SJSA1 (cell line): ENCODE data around the gene KIF5A. TPM values are rescaled to one million over a fixed set of nuclear protein-coding genes. Genes with fewer than 3 reads are reported as not detected.
"Not testable (repeated sequence)": the region's sequence is repeated elsewhere in the genome, so short reads cannot be mapped to it uniquely, and the experiment has no call there.

Source experiments
- DNase-seq, 2 experiments: peaks; one replicate each; pipeline ENCODE4 v3.0.0-alpha.2; 2015 to 2020; ENCODE audit warnings: low spot score in 2 of 2, low read depth in 1 of 2
- H3K27ac ChIP-seq: fragments of 250-450 bp; sonication (Bioruptor Pico); 2 replicates; pipeline ENCODE4 v1.5.1; 2020; ENCODE audit warnings: mild to moderate bottlenecking, moderate library complexity
- H3K27me3 ChIP-seq: fragments of 250-450 bp; sonication (Bioruptor Pico); replicated peaks from 2 replicates; pipeline ENCODE4 v1.5.1; 2020; ENCODE audit warnings: mild to moderate bottlenecking, moderate library complexity
- H3K36me3 ChIP-seq: fragments of 250-450 bp; sonication (Bioruptor Pico); 2 replicates; pipeline ENCODE4 v1.5.1; 2020; ENCODE audit warnings: mild to moderate bottlenecking
- H3K4me1 ChIP-seq: fragments of 250-450 bp; sonication (Bioruptor Pico); replicated peaks from 2 replicates; pipeline ENCODE4 v1.6.1; 2021; ENCODE audit warnings: mild to moderate bottlenecking
- H3K4me3 ChIP-seq: fragments of 250-450 bp; sonication (Bioruptor Pico); 2 replicates; pipeline ENCODE4 v1.5.1; 2020; ENCODE audit warnings: mild to moderate bottlenecking
- H3K9me3 ChIP-seq: fragments of 250-450 bp; sonication (Bioruptor Pico); replicated peaks from 2 replicates; pipeline ENCODE4 v1.5.1; 2020; ENCODE audit warnings: mild to moderate bottlenecking
- total RNA-seq: library from RNA; depleted of rRNA; stranded (reverse); fragments of >200 nt; shearing (Covaris generic); gene quantifications from 2 replicates; pipeline ENCODE4 v1.2.3, GENCODE V29; 2014

The KIF5A gene
- total RNA-seq, 1 experiment from 2014 or later, result 2.1 TPM

GRCh38 chr12:57549203-57549908, 488 bp upstream of the KIF5A start:
- Histone ChIP-seq H3K27me3 (0 out of 2 replicates have a peak, but pooled peaks cover 6% of the 10 kb centered on the region), H3K4me3 (peak overlapping the region; percentile 25), H3K36me3 (peaks cover 26% of the 10 kb centered on the region), H3K27ac (no peak overlapping the region), H3K4me1 (peaks cover 50% of the 10 kb centered on the region), H3K9me3 (no peaks in the 10 kb centered on the region)
- DNase-seq, result peak in 1 of 2 experiments; percentile 78

DNA sequence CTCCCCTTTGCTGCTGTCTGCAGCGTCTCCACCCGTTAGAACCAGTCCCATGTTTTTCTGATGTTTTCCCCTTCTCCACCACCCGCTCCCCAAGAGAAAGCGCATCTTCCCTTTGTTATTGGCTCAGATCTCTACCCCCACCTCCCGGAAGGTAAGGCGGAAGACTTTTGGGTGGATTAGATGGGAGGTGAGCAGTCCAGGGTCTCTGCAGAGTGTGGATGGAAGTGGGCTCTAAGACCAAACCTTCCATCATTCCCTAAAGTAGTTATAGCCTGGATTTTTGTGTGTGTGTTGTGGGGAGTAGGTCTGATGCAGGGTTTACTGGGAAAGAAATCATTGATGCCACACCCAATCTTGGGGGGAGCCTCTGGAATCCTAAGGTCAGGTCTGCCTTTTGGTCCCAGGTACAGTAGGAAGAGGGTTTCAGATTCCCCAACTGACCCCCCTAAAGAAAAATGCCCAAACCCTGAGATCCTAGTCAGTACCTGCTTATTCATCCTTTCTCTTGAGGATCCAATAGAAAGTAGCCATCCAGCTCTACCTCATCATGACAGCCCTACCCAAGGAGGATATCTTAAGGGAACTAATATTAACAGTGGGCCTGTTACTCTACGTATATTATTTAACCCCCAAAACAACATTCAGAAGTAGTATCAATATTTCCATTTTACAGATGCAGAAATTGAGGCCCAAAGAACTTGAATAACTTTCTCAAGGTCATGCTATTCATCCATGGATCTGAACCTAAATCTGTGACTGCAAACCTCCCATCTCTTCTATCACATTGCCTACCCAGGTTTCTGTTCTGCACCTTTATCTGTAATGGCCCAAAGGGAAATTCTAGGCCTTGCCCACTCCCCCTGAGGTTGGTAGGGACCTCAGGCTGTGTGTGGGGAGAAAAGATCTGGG, 1.1 kb downstream of the KIF5A start:
- peak; percentile 76 to 85 for DNase-seq
- peaks cover 38% of the 10 kb centered on the region for H3K4me1 ChIP-seq
- no peak overlapping the region for H3K4me3 ChIP-seq
- H3K36me3 ChIP-seq, result peaks cover 11% of the 10 kb centered on the region
- H3K27me3 ChIP-seq, result 0 out of 2 replicates have a peak, but pooled peaks cover 6% of the 10 kb centered on the region
- no peak overlapping the region for H3K27ac ChIP-seq
- no peaks in the 10 kb centered on the region for H3K9me3 ChIP-seq

DNA sequence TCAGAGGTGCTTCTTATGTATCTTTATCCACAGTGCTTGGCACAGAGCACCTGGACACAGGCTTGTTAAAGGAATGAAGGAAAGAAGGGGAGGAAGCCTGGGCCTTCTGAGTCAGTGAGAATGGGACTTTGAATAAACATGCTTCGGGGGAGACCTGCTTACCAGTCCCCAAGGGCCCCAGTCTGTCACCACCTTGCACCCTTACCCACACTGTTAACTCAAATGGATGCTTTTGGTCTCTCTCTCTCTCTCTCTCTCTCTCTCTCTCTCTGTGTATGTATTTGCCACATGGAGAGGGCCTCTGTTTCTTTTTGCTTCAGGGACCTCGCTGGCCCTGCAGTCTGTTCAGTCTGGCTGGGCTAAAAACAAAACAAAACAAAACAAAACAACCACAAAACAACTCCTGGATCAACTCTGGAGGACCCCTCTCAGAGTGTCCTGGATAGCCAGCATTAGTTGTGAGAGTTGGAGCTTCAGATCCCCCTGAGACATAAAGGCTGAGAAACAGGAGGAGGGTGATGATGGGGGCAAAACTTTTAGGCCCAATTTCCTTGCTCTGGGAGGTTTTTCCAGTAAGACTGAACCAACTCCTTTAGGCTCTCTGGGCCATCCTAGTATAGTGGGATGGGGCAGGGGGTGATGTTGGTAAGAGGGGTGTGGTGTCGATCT, 1.9 kb downstream of the KIF5A start:
- Histone ChIP-seq H3K27me3 (0 out of 2 replicates have a peak, but pooled peaks cover 6% of the 10 kb centered on the region), H3K27ac (no peak overlapping the region), H3K4me3 (no peak overlapping the region), H3K36me3 (peaks cover 2% of the 10 kb centered on the region), H3K9me3 (no peaks in the 10 kb centered on the region), H3K4me1 (peaks cover 32% of the 10 kb centered on the region)
- no peak for DNase-seq

- Histone ChIP-seq H3K36me3 (no peaks in the 10 kb centered on the region), H3K4me1 (peaks cover 32% of the 10 kb centered on the region), H3K4me3 (no peak overlapping the region), H3K27ac (no peak overlapping the region), H3K27me3 (0 out of 2 replicates have a peak, but pooled peaks cover 6% of the 10 kb centered on the region), H3K9me3 (no peaks in the 10 kb centered on the region)
- DNase-seq, result peak in 1 of 2 experiments; percentile 81
Measured at GRCh38 chr12:57552306-57552651, 2.4 kb downstream of the KIF5A start.

GRCh38 chr12:57552835-57553313, 3.0 kb downstream of the KIF5A start:
- no peak overlapping the region for H3K4me3 ChIP-seq
- no peaks in the 10 kb centered on the region for H3K36me3 ChIP-seq
- H3K27me3 ChIP-seq, result 0 out of 2 replicates have a peak, but pooled peaks cover 4% of the 10 kb centered on the region
- peaks cover 28% of the 10 kb centered on the region for H3K4me1 ChIP-seq
- no peak overlapping the region for H3K27ac ChIP-seq
- no peak for DNase-seq
- no peaks in the 10 kb centered on the region for H3K9me3 ChIP-seq

DNA sequence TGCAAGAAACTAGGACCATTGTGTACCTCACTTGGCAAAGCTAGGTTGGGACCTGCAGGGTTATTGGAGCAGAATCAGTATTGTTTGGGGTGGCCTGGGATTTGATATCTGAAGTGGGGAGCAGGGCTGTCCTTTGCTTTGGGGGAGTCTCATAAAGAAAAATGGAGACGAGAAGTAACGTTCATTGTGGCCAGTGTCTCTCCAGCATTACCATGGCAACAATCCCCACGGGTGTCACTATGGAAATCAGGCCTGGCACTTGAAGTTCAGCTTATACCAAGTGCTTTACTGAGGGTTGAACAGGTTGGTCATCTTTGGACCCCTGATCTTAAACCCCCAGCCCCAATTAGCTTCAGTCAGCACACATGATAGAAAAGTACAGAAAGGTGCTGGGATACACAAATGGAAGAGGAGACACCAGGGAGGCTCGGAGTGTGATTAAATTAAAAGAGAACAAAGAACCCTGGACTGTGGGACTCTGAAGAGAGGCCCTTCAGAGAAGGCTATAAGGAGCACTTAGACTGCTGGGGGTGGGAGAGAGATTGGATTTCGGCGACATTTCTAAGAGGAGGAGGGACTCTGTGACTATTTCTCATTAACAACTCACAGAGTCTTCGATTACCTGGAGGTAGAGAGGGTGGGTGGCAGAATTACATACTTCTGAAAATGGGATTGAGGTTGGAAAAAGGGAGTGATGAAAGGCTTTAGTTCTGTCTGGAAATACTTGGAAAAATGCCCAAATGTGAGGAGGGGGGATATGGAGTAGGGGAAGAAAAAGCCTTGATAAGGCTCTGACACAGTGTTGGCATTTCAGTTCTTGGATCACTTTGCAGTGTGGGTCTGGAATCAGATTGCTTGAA, 3.7 kb downstream of the KIF5A start:
- Histone ChIP-seq H3K9me3 (no peaks in the 10 kb centered on the region), H3K27ac (no peak overlapping the region), H3K4me1 (peaks cover 28% of the 10 kb centered on the region), H3K27me3 (0 out of 2 replicates have a peak, but pooled peaks cover 4% of the 10 kb centered on the region), H3K4me3 (no peak overlapping the region), H3K36me3 (no peaks in the 10 kb centered on the region)
- peak; percentile 77 to 81 for DNase-seq

DNA sequence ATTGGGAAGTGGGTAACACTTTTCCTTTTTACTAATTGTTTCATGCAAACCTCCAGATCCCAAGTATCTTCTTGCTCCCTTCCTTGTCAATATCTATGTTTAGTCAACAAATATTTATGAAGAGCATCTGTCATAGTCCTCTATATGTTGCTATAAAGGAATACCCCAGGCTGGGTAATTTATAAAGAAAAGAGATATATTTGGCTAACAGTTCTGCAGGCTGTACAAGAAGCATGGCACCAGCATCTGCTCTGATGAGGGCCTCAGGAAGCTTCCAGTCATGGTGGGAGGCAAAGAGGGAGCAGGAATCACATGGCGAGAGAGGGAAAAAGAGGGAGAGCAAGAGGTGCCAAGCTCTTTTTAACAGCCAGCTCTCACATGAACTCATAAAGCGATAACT, 4.6 kb downstream of the KIF5A start:
- Histone ChIP-seq H3K27ac (no peak overlapping the region), H3K4me3 (no peak overlapping the region), H3K4me1 (peaks cover 28% of the 10 kb centered on the region), H3K9me3 (no peaks in the 10 kb centered on the region), H3K27me3 (0 out of 2 replicates have a peak, but pooled peaks cover 4% of the 10 kb centered on the region), H3K36me3 (no peaks in the 10 kb centered on the region)
- DNase-seq, result peak; percentile 72 to 85

DNA sequence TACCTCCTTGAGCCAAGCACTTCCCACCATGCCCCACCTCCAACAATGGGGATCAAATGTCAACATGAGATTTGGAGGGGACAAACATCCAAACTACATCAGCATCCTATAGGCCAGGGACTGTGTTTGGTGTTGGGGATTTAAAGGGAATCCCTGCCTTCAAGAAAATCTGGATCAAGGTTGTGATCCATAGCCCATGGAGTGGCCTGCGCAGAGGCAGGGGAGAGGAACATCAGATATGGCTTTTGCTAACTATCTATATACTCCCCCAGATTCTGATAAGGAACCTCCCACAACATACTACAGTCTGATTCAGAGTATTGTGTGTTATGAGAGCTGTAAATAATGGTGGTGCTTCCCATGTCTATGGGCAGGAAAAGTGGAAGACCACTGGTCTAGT, 5.1 kb downstream of the KIF5A start:
- Histone ChIP-seq H3K27ac (no peak overlapping the region), H3K4me1 (peaks cover 27% of the 10 kb centered on the region), H3K9me3 (no peaks in the 10 kb centered on the region), H3K4me3 (no peak overlapping the region), H3K36me3 (no peaks in the 10 kb centered on the region), H3K27me3 (0 out of 2 replicates have a peak, but pooled peaks cover 4% of the 10 kb centered on the region)
- DNase-seq, result peak; percentile 76 to 81

- H3K27ac ChIP-seq, result no peak overlapping the region
- peaks cover 7% of the 10 kb centered on the region for H3K4me1 ChIP-seq
- H3K36me3 ChIP-seq, result no peaks in the 10 kb centered on the region
Measured at GRCh38 chr12:57558864-57559263, 9.0 kb downstream of the KIF5A start.

GRCh38 chr12:57560516-57560915, 10.7 kb downstream of the KIF5A start:
- no peak overlapping the region for H3K27ac ChIP-seq
- H3K9me3 ChIP-seq, result peaks cover 13% of the 10 kb centered on the region
- no peaks in the 10 kb centered on the region for H3K36me3 ChIP-seq
- DNase-seq, result peak; percentile 81 to 86
- H3K4me1 ChIP-seq, result peaks cover 7% of the 10 kb centered on the region
- peaks cover 42% of the 10 kb centered on the region for H3K27me3 ChIP-seq
- no peak overlapping the region for H3K4me3 ChIP-seq

More at GRCh38 chr12:57558864-57559263, 9.0 kb downstream of the KIF5A start:
- peak; percentile 69 to 86 for DNase-seq
- peaks cover 31% of the 10 kb centered on the region for H3K27me3 ChIP-seq
- H3K4me3 ChIP-seq, result no peak overlapping the region
- H3K9me3 ChIP-seq, result peaks cover 8% of the 10 kb centered on the region

DNA sequence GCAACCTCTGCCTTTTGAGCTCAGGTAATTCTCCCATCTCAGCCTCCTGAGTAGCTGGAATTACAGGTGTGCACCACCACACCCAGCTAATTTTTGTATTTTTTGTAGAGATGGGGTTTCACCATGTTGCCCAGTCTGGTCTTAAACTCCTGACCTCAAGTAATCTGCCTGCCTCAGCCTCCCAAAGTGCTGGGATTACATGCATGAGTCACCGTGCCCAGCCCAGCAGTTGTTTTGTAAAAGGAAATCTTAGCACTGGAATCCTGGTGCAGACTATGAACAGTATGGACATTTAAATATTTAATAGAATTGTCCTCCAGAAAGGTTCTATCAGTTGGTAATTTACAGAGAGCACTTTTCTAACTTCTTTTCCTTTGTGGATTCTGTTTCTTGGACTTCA, 11.3 kb downstream of the KIF5A start:
- H3K36me3 ChIP-seq, H3K4me3 ChIP-seq, H3K27ac ChIP-seq, DNase-seq, H3K4me1 ChIP-seq: not testable (repeated sequence)
- H3K27me3 ChIP-seq, result peaks cover 48% of the 10 kb centered on the region
- peaks cover 13% of the 10 kb centered on the region for H3K9me3 ChIP-seq

DNA sequence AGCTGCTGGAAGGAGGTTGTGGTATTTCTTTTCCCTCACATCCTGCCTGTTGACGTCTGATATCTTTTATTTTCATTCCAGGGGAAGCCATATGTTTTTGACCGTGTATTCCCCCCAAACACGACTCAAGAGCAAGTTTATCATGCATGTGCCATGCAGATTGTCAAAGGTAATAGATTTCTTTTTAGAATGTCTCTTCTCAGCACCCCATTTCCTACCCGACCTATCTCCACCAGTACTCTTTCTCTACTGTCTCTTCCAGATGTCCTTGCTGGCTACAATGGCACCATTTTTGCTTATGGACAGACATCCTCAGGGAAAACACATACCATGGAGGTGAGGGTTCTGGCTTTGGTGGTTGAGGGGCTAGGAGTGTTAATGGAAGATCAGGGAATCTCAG, 13.5 kb downstream of the KIF5A start:
- Histone ChIP-seq H3K36me3 (no peaks in the 10 kb centered on the region), H3K27ac (no peak overlapping the region), H3K4me3 (no peak overlapping the region), H3K27me3 (peaks cover 63% of the 10 kb centered on the region), H3K4me1 (peaks cover 7% of the 10 kb centered on the region), H3K9me3 (peaks cover 13% of the 10 kb centered on the region)
- DNase-seq, result peak; percentile 78 to 84
